NCI-H446 (cell line): Measurements from ENCODE around the gene EMC1.
"Not testable (repeated sequence)": the region's sequence is repeated elsewhere in the genome, so short reads cannot be mapped to it uniquely, and the experiment has no call there.

Experiments
- DNase-seq, 2 experiments: peaks; one replicate each; lab custom pipeline; 2025; lab: John Stamatoyannopoulos, UW

Gene EMC1

DNA sequence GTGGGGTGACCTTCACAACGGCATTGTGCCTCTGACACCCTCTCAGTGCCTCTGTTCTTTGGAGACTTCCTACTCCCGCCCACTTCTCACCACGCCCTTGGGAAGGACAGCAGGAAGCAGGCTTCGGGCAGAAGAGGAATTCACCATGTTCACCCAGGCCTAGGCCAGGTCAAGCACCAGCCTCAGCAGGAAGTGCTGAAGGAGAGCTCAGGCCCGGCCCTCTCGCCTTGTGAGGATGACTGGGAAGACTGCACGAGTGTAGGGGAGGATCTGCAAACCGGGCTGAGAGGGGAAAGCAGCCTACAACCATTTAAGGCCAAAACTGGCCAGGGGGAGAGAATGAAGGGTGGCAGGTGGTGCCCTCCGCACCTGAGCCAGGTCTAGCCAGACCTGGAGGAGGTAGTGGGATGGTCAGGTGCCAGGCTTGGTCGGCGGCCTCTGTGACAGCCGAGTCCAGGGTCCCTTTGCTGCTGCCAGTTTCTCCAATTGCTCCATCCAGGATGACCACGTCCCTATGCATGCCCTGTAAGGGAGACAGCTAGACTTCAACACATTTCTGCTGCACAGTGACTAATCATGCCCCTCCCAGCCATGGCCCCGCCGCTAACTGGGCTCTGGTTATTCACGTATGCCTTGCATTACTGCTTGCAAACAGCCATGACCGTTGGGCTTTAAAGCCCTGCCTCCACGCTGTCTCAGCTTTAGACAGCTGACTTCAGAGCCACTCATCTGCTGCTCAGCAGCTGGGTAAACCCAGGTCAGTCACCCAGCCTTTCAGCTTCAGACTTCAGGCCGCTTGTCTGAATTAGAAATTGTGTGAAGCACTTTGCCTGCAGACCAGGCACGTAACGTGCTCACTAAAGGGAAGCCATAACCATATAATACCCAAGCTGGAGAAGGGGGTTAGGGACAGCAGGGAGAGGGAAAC is 9.2 kb upstream of the EMC1 start:
- DNase-seq, result no peak

DNA sequence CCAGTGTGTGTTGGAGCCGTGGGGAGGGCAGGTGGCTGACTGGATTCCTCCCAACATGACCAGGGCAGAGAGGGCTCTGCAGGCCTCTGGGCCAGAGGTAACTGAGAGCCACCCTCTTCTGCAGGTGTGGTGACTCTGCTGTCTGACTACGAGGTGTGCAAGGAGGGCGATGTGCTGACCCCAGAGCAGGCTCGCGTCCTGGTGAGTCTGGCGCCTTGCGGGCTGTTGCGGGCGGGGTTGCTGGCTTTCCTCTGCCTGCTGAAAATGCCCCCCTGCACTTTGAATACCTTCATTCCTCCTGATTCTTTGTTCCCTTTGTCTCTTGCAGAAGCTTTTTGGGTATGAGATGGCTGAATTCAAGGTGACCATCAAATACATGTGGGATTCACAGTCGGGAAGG is 7.0 kb upstream of the EMC1 start:
- no peak for DNase-seq

DNA sequence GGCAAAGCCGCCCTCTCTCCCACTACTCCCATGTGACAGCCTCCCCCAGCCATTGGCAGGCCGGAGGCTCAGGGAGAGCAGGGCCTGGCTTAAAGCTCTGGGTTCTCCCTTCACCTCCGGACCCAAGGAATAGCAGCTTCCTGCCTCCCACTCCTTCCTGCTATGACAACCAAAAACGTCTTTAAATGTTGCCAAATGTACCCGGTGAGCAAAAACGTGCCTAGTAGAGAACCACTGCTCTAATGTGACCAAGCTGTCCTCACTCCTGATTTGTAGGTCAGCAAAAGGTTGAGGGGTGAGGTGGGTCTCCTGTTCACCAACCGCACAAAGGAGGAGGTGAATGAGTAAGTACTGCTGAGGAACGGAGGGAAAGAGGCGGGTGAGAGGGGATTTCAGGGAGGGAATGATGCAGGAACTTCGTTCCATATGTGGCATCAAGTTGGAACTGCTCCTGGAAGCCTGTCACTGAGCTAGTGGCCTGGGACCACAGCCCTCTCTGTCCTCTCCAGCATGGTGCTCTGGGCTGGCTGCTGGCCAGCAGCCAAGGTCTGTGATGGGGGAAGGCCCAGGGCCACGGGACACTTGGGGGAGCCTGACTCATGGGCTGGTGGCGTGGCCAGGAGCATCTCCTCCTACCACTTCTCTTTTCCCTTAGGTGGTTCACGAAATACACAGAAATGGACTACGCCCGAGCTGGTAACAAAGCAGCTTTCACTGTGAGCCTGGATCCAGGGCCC is 6.0 kb upstream of the EMC1 start:
- no peak for DNase-seq

DNA sequence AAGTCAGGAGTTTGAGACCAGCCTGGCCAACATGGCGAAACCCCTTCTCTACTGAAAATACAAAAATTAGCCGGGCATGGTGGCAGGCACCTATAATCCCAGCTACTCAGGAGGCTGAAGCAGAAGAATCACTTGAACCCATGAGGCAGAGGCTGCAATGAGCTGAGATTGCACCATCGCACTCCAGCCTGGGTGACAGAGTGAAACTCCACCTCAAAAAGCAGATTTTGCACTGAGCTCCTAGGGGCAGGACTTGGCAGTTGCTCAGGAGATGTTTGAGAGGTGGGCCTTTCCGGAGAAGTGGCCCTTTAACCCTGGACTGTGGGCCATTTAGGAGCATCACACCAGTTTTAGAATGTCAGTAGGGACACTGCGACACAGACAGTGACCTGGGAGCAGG is 5.0 kb upstream of the EMC1 start:
- not testable (repeated sequence) for DNase-seq

DNA sequence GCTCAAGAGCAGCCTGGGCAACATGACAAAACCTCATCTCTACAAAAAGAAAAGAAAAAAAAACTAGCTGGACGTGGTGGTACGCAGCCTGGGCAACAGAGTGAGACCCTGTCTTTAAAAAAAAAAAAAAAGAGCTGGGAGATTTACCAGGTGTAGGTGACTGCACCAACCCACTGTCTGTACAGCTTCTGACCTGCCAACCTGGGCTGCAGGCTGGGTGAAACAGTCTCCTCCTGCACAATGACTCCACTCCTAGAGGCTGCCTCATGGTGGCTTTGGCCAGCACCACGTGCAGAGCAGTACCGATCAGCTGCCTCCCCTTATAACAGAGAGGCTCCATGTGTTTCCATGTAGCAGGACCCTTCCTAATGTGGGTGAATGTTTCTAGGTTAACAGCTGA is 4.0 kb upstream of the EMC1 start:
- DNase-seq, result no peak

DNA sequence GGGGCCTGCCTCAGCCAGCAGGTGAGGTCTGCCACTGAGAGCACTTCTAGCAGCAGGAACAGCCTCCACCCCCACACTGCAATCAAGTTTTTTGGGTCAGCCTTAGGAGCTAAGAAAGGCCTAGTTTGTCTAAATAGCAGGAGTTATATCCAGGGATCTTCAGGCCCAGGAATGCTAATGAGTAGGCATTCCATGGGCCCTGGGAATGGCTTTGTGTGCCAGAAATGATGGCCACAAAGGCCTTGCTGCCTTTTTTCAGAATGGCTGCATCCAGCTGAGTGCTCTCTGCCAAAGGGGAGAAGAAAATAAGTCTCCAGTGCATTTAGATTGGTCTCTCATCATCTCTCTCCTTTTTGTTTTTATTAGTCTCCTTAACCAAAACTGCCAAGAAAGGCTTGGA is 3.1 kb upstream of the EMC1 start:
- no peak for DNase-seq

DNA sequence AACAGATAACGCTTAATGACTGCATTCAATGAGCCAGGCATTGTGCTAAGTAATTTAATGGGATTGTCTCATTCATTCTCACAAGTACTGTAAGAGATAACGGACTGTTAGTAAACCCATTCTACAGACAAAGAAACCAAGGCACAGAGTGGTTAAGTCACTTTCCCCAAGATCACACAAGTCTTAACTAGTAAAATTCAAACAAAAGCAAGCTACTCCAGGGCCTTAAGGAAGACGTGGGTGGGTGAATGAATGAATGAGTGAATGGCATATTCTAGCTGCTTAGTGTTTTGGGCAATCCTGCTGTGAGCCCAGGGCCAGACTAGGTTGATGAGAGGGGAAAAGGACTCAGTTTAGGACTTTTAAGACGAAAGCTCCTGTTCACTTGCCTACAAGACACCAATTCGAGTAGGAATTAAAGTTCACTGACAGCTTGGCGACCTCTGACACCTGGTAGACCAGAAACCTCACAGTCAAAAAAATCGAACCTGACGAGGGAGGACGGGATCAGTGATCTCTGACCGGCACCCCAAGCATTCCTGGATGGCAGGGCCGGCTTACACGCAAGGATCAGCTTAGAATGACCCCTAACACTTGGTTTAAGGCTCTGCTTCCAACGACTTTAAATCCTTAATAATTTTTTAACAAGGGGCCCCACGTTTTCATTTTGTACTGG is 557 bp downstream of the EMC1 start:
- DNase-seq, result no peak

DNA sequence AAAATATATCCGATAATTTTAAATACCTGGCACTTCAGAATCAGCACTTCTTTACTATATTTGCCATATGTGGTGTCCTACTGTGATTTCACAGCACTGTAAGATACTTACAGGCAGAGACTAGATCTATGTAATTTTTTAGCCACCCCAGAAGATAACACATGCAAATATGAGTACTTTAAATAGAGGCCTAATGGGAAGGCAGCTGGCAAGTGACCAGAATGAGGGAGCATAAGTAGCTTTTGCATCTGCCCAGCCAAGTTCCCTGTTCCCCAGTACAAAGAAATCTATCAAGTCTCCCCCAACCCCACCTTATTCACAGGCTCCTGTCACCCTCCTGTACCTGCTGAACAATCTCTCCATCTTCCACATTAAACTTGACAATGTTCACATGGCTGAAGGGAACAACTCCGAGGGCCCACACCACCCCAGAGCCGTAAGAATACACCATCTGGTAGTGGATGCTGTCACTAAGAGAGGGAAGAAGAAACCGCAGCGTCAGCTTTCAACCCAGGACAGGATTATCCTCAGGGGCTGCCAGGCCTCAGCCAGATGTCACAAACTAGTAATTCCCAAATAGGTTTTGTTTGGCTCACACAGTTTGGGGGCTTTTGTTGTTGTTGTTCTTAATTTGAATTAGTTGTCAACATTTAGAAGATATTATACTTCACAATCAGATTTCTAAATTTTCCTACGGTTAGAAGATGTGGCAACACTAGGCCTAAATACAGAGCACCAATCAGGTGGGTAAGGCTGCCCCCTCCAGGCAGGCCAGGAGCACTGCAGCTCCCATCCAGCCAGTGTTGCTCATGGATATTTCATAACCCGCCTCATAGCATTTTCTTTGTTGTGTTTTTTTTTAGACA is 10.4 kb downstream of the EMC1 start:
- DNase-seq, result peak; percentile 11 to 41

DNA sequence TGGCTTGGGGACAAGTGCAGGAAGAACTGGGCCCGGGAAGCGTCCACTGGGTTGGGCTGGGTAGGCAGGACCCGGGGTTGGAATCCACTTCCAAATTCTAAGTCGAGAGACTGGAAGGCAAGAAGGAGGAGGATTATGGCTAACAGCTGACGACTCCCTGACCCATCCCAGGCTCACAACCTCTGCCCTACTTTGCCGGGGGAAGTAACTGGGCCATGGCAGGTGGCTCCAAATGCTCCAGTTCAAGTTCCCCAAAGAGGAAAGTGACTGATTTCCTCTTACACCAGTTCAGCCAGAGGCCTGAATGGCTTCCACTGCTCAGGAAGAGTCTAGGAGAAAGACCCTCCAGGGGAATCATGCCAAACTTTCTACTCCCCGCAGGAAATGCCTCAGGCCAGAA is 11.4 kb downstream of the EMC1 start:
- no peak for DNase-seq

DNA sequence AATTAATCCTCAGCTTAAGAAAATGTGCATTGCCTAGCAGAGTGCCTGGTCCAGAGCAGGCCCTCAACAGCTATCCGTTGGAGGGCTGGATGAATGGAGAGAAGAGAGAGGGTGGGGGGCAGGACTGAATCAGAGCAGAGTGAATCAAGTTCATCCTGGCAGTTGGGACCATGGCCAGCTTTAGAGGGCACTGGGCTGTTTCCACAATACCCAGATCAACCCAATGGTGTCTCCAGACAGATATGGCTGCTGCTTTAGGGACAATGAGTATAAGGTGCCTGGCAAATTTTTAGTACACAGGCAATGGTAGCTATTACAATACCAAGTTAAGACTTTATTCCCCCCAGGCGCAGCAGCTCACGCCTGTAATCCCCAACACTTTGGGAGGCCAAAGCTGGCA is 17.1 kb downstream of the EMC1 start:
- DNase-seq, result no peak

DNA sequence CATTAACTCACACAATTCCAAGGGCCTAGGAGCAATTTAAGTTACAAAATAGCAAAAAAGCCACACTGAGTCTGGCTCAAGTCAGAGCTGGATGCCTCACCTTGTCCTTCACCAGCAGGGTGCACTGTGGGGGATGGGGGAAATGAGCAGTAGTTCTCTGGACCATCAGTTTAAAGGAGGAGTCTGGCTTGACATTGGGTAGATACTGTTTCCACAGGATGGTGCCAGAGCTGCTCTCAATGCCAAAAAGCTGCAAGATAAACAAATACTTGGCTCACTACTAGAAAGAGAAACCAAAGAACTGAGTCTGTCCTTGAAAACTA is 18.8 kb downstream of the EMC1 start:
- DNase-seq, result peak in 1 of 2 experiments; percentile 22

DNA sequence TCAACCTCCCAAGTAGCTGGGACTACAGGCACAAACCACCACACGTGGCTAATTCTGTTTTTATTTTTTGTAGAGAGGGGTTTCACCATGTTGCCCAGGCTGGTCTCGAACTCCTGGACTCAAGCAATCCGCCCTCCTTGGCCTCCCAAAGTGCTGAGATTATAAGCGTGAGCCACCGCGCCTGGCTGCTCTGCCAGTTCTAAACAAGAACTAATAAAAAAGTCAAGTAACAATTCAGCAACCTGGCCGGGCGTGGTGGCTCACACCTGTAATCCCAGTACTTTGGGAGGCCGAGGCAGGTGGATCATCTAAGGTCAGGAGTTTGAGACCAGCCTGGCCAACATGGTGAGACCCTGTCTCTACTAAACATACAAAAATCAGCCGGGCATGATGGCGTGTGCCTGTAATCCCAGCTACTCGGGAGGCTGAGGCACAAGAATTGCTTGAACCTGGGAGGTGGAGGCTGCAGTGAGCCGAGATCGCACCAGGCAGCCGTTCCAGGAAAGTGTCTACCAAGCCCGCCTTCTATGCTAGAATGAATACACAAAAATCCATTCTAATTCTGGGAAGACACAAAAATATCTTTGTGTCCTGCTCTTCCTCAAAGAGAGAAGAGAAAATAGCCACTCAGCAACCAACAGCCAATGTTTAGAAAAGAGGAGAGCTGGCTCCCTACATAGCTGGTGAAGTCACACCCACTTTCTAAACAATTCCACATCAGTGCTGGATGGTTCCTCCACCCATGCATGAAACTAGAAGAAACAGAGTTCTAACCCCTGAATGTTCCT is 19.4 kb downstream of the EMC1 start:
- DNase-seq, result not testable (repeated sequence)

DNA sequence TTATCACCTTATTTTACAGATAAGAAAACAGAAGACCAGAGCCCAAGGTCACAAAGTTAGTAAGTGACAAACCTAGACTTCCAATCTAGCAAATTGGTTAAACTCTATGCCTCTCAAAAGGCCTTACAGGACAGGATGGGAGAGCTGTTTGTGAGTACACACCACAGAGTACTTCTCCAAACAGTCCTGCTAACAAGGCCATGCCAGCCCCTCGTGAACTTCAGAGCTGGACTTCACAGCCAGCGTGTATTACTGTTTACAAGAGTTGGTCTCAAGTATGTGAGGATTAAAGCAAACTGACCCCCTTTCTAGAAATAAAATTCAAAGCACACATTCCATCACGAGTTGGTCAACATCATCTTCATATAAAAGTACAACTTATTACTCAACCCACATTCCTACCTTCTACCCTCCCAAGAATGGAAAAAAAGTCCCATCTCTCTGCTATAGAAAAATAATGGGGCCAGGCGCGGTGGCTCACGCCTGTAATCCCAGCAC is 21.4 kb downstream of the EMC1 start:
- no peak for DNase-seq

DNA sequence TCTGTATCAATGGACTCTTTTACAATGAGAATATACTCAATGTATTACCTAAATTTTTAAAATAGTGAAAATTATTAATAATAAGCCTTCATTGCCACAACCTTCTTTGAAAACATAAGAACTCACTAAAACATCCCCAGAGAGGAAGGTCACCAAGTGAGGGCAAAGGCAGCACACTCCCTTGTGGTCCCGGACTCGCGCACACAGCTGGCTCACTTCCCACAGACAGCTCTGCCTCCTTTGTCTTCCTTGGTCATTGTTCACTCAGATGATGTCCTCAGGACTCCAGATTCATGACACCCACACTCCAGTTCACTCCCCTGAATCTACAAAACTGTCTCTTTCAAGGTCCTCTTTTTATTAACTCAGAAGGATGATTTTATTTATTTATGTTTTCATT is 22.1 kb downstream of the EMC1 start:
- no peak for DNase-seq

DNA sequence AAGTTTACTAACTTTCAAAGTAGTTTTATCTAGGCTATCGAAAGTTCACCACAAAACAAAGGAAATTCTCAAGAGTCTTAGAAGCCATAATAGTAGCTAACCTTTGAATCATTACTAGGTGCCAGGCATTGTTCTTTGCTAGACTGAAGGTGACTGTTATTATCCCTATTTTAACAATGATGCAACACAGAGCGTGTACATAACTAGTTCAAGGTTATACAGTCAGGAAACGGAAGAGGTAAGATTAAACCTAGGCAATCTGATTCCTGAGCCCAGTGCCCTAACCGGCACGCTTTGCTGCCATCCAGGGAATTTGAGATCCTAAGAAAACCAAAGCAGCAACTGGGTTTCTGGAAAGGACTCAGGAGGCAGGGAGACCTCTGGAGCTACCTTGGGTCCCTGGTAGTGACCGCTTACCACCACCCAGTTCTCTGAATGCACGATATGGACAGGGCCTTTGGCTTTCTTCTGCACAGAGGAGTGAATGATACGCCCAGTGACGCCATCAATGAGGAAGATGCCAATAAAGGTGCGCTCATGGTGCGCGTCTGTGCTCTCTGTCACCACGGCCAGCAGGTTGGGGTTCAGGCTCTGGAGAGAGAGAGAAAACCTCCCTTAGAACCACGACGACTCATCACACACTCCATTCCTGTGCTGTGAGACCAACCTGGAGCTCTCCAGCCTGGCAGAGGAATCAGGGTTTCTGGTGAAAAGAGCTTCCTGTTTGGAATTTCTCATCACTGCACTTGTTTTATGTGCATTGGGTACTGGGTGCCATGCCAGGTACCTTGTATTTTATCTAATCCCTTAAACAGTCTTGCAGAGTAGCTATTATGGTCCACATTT is 28.1 kb downstream of the EMC1 start:
- DNase-seq, result no peak

DNA sequence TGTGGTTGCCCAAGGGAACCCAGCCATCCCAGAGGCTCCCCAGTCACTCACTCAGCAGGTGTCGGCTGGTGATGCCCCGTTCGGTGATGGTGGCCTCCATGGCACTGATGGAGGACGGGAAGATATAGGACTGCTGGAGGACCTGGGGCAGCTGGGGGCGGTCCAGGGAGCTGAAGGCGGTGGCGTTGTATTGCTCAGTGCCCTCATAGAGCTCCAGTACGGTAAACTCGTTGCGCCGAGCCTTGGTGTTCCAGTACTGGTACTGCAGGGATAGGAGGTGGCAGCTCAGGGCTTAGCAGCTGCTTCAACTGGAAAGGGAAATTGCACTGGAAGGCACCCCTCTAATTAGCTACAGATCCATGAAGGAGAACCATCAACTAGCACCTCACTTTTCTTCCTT is 28.8 kb downstream of the EMC1 start:
- no peak for DNase-seq

DNA sequence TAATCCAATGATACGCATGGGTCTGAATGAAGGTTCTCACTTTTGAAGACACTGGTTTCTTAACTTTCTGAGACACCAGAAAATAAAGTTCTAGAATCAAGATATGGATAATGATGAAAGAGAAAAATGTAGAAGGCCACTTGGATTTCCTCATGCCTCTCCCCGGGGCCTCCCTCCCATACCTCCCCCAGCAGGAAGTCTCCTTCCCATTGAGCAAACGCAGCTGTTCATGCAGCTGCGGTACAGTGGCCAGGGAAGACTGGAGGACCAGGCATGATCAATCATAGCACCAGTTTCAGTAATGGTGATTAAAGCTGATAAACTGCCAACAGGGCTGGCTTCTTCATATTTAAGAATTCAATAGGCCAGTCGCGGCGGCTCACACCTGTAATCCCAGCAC is 30.3 kb downstream of the EMC1 start:
- no peak for DNase-seq

DNA sequence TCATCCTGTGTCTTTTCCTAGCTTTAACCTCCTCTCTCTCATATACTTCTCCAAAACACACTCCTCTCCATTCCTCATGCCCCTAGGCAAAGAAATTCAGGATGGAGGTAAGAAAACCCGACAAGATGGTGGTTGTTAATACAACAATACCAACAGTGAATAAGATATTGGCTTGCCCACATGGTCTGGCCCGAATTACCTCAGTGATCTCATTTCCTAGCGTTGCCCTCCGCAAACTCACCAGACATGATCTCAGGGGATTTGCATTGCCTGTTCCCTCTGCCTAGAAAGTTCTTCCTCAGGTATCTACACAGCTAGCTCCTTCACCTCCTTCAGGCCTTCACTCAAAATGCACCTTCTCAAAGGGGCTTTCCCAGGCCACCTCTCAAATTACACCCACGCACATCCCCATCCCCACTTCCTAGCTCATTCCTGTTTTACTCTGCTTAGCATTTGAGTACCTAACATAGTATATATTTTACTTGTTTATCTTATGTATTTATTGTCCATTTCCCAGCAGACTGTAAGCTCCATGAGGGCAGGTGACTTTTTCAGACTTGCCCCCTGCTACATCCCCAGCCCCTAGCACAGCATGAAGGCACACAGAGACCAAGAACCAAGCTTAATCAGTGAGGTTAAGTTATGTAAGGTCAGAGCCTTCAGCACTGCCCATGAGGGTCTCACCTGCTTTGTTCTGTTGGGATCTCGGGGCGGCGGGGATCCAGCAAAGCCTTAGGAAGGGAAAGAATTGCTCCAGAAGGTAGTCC is 31.1 kb downstream of the EMC1 start:
- DNase-seq, result no peak

DNA sequence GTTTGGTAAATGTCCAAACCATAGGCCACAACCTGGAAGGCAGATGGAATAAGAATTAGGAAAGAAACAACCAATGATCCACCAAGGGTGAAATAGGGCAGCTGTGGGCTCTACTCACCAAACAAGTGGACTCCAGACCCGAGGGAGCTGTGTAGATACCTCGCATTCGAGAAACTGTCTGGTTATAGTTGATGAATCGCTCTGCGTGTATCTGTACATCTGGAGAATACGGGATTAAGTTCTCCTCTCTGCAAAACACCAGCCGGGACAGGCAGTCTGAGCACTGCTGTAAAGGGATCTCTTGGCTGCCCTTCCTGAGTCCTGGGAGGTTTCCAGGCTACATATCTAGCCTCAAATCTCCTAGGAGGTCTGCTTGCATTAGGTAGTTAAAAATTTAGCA is 31.9 kb downstream of the EMC1 start:
- no peak for DNase-seq
